Activated CD8-positive, alpha-beta T cell treated with anti-CD3 and anti-CD28 coated beads for 36 hours (primary cell): ENCODE data around the gene KRTAP10-9. TPM values are rescaled to one million over a fixed set of nuclear protein-coding genes. Genes with fewer than 3 reads are reported as not detected.

Experiments used
- ATAC-seq: fragments of 200-7000 bp; cut with Tn5 transposase; one replicate; pipeline ENCODE4 v1.10.0; 2021; ENCODE audit warnings: mild to moderate bottlenecking, moderate library complexity
- CTCF ChIA-PET: fragments of 350-600 bp; sonication (Branson Sonifier 250); formaldehyde crosslinking; loops from one replicate; lab custom pipeline; 2021; ENCODE audit warnings: antibody characterized with exemption; lab: Charles Lee
- POLR2A ChIA-PET: fragments of 350-600 bp; sonication (Branson Sonifier 250); formaldehyde crosslinking; loops from one replicate; lab custom pipeline; 2021; ENCODE audit warnings: antibody characterized with exemption; lab: Charles Lee
- DNase-seq: peaks from one replicate; pipeline ENCODE4 v3.0.0-alpha.2; 2020
- H3K27ac Mint-ChIP-seq: one replicate; pipeline ENCODE4 v1.8.0; 2021; ENCODE audit warnings: mild to moderate bottlenecking, mixed read lengths
- H3K27me3 Mint-ChIP-seq: one replicate; pipeline ENCODE4 v1.8.0; 2021; ENCODE audit warnings: mixed read lengths
- H3K36me3 Mint-ChIP-seq: one replicate; pipeline ENCODE4 v1.8.0; 2021; ENCODE audit warnings: low read depth, mixed read lengths
- H3K4me1 Mint-ChIP-seq: one replicate; pipeline ENCODE4 v1.8.0; 2021; ENCODE audit warnings: low read depth, mixed read lengths
- H3K4me3 Mint-ChIP-seq: one replicate; pipeline ENCODE4 v1.8.0; 2021; ENCODE audit warnings: mild to moderate bottlenecking, moderate library complexity, mixed read lengths
- H3K9me3 Mint-ChIP-seq: one replicate; pipeline ENCODE4 v1.8.0; 2021; ENCODE audit warnings: mixed read lengths
- intact Hi-C: fragments of 100-400 bp; cut with micrococcal nuclease; formaldehyde crosslinking; loops from one replicate; pipeline ENCODE4 v1.10.0; 2022
- total RNA-seq, 2 experiments: library from RNA; stranded (reverse); gene quantifications; one replicate each; pipeline ENCODE4 v1.2.3, GENCODE V29; 2021
- TF ChIP-seq, protein P1 (sequence below): fragments of 200-600 bp; IDR thresholded peaks from one replicate; pipeline ENCODE4 v1.8.0; 2022; ENCODE audit warnings: antibody characterized with exemption, mild to moderate bottlenecking

KRTAP10-9 gene
- total RNA-seq, 2 experiments from 2014 or later, result not detected

DNA sequence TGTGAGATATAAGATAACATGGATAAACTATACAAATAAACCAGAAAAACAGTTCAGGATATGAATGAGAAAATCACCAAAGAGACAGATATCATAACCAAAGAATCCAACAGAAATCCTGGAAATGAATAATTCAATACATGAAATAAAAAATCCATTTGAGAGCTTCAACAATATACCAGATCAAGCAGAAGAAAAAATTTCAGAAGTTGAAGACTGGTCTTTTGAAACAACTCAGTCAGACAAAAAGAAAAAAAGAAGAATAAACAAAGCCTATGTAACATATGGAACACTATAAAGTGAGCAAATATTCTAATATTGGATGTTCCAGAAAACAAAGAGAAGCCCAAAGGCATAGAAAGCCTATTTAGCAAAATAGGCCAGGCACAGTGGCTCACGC, 45.0 kb downstream of the KRTAP10-9 start:
- H3K4me1 Mint-ChIP-seq, result peaks cover 4% of the 10 kb centered on the region
- no peak for ATAC-seq
- POLR2A ChIA-PET, result no interaction called here

DNA sequence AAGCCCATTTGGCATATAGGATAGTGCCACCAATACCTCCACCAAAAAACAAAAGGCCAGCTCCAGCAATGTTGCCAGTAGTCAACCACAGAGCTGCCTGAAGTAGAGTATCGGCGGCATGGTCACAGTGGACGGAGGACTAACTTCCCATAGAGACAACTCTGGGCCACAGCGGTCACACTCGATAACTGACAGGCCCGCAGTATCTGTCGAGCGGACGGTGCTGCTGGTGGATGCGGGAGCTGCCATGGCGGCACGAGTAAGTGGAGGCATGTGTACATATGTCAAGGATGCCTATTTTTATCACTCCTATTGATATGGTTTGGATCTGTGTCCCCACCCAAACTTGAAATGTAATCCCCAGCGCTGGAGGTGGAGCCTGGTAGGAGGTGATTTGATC, 51.0 kb downstream of the KRTAP10-9 start:
- no peak for DNase-seq
- Mint-ChIP-seq H3K36me3 (peaks cover 1% of the 10 kb centered on the region), H3K4me1 (no peaks in the 10 kb centered on the region), H3K9me3 (peaks cover 8% of the 10 kb centered on the region), H3K4me3 (no peak overlapping the region), H3K27ac (no peak overlapping the region), H3K27me3 (no peaks in the 10 kb centered on the region)
- TF ChIP-seq, protein P1, sequence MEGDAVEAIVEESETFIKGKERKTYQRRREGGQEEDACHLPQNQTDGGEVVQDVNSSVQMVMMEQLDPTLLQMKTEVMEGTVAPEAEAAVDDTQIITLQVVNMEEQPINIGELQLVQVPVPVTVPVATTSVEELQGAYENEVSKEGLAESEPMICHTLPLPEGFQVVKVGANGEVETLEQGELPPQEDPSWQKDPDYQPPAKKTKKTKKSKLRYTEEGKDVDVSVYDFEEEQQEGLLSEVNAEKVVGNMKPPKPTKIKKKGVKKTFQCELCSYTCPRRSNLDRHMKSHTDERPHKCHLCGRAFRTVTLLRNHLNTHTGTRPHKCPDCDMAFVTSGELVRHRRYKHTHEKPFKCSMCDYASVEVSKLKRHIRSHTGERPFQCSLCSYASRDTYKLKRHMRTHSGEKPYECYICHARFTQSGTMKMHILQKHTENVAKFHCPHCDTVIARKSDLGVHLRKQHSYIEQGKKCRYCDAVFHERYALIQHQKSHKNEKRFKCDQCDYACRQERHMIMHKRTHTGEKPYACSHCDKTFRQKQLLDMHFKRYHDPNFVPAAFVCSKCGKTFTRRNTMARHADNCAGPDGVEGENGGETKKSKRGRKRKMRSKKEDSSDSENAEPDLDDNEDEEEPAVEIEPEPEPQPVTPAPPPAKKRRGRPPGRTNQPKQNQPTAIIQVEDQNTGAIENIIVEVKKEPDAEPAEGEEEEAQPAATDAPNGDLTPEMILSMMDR, result no peak
- CTCF ChIA-PET, result no interaction called here
- no peak for ATAC-seq
- POLR2A ChIA-PET, result no interaction called here
- intact Hi-C loops, result no loop called here

More for the DNA sequence above, 45.0 kb downstream of the KRTAP10-9 start:
- Mint-ChIP-seq H3K4me3 (no peak overlapping the region), H3K36me3 (peaks cover 3% of the 10 kb centered on the region), H3K27me3 (no peaks in the 10 kb centered on the region), H3K9me3 (peaks cover 22% of the 10 kb centered on the region), H3K27ac (no peak overlapping the region)
- no peak for DNase-seq
- intact Hi-C loops, result no loop called here
- CTCF ChIA-PET, result no interaction called here
- TF ChIP-seq, protein P1, result no peak

Other genes starting within 250 kb of the KRTAP10-9 start
- gene LRRC3, start 171.6 kb upstream of the KRTAP10-9 start, total RNA-seq, result 1 to 10 TPM; 1.8 to 1.9 TPM
- not detected for gene KRTAP10-1, start 86.9 kb upstream of the KRTAP10-9 start, total RNA-seq
- gene KRTAP10-2, start 75.6 kb upstream of the KRTAP10-9 start, total RNA-seq, result not detected
- gene KRTAP10-3, start 68.3 kb upstream of the KRTAP10-9 start, total RNA-seq, result not detected
- not detected for gene KRTAP10-4, start 53.4 kb upstream of the KRTAP10-9 start, total RNA-seq
- not detected for gene KRTAP10-5, start 46.5 kb upstream of the KRTAP10-9 start, total RNA-seq
- not detected for gene KRTAP10-6, start 34.6 kb upstream of the KRTAP10-9 start, total RNA-seq
- not detected for gene KRTAP10-7, start 26.5 kb upstream of the KRTAP10-9 start, total RNA-seq
- gene KRTAP10-8, start 15.0 kb upstream of the KRTAP10-9 start, total RNA-seq, result not detected
- gene KRTAP10-10, start 10.3 kb downstream of the KRTAP10-9 start, total RNA-seq, result not detected
- gene KRTAP10-11, start 19.3 kb downstream of the KRTAP10-9 start, total RNA-seq, result not detected
- not detected for gene KRTAP12-4, start 27.6 kb downstream of the KRTAP10-9 start, total RNA-seq
- not detected for gene KRTAP12-3, start 30.8 kb downstream of the KRTAP10-9 start, total RNA-seq
- not detected for gene KRTAP12-2, start 39.8 kb downstream of the KRTAP10-9 start, total RNA-seq
- gene KRTAP12-1, start 55.1 kb downstream of the KRTAP10-9 start, total RNA-seq, result not detected
- not detected for gene KRTAP10-12, start 70.1 kb downstream of the KRTAP10-9 start, total RNA-seq
- gene TSPEAR, start 84.5 kb downstream of the KRTAP10-9 start, total RNA-seq, result not detected
- gene UBE2G2, start 174.7 kb downstream of the KRTAP10-9 start, total RNA-seq, result 100 to 1,000 TPM; 113 to 115 TPM
- 10 to 100 TPM; 69.8 to 72.9 TPM for gene SUMO3, start 191.0 kb downstream of the KRTAP10-9 start, total RNA-seq
- gene PTTG1IP, start 246.6 kb downstream of the KRTAP10-9 start, total RNA-seq, result 10 to 100 TPM; 60.7 to 61.8 TPM